Epithelial cell of esophagus (primary cell): ENCODE results near the gene CA10.

Source experiments
- DNase-seq: peaks from one replicate; pipeline ENCODE4 v3.0.0; 2010; ENCODE audit warnings: low read depth
- H3K4me3 ChIP-seq: 2 replicates; pipeline ENCODE4 v1.5.1; 2011; ENCODE audit warnings: mild to moderate bottlenecking, low read length, control low read depth
- CTCF ChIP-seq: IDR thresholded peaks from 2 replicates; pipeline ENCODE4 v1.5.1; 2011; ENCODE audit warnings: low read depth, mild to moderate bottlenecking, low read length, control low read depth, inconsistent platforms; ENCODE audit not compliant: insufficient read depth; ENCODE audit errors: missing control alignments

Gene CA10

GRCh38 chr17:51778842-51779241 is 379.7 kb downstream of the CA10 start:
- no peak for TF ChIP-seq CTCF
- no peak for DNase-seq
- H3K4me3 ChIP-seq, result no peak overlapping the region

GRCh38 chr17:51770027-51770759 is 388.3 kb downstream of the CA10 start:
- peak; percentile 31 for DNase-seq
- H3K4me3 ChIP-seq, result no peak overlapping the region
- no peak for TF ChIP-seq CTCF

- no peak overlapping the region for H3K4me3 ChIP-seq
- DNase-seq, result no peak
- no peak for TF ChIP-seq CTCF
Measured at GRCh38 chr17:51769231-51769630, 389.3 kb downstream of the CA10 start.

- DNase-seq, result no peak
- no peak for TF ChIP-seq CTCF
- no peak overlapping the region for H3K4me3 ChIP-seq
Measured at GRCh38 chr17:51768706-51769105, 389.8 kb downstream of the CA10 start.

GRCh38 chr17:51767287-51767686 is 391.2 kb downstream of the CA10 start:
- TF ChIP-seq CTCF, result no peak
- no peak for DNase-seq
- H3K4me3 ChIP-seq, result no peak overlapping the region

- no peak for DNase-seq
- no peak overlapping the region for H3K4me3 ChIP-seq
- no peak for TF ChIP-seq CTCF
Measured at GRCh38 chr17:51765282-51766135, 393.0 kb downstream of the CA10 start.
